H1 (cell line): Measurements from ENCODE around the gene ELMO1. TPM values are rescaled to one million over a fixed set of nuclear protein-coding genes. Genes with fewer than 3 reads are reported as not detected.

Experiments used
- CTCF ChIA-PET: fragments of 300-600 bp; sonication (Branson Sonifier 250); formaldehyde crosslinking; loops from one replicate; lab custom pipeline; 2021; ENCODE audit not compliant: partially characterized antibody; lab: Charles Lee
- POLR2A ChIA-PET: fragments of 300-600 bp; sonication (Branson Sonifier 250); formaldehyde crosslinking; loops from one replicate; lab custom pipeline; 2021; ENCODE audit warnings: inconsistent platforms; ENCODE audit not compliant: partially characterized antibody; lab: Charles Lee
- DNase-seq, 2 experiments: peaks; one replicate each; pipeline versions ENCODE4 v3.0.0 to v3.0.0-alpha.2; 2010 to 2022; ENCODE audit warnings: low spot score in 2 of 2, low read depth in 1 of 2, mixed read lengths in 1 of 2
- FAIRE-seq: peaks from 2 replicates; lab custom pipeline; 2011; peaks lifted over from hg19 to GRCh38; lab: Jason Lieb, UNC
- H2AFZ ChIP-seq: 2 replicates; pipeline ENCODE4 v1.8.1; 2012; ENCODE audit warnings: low read length, inconsistent platforms
- H2AK5ac ChIP-seq: 2 replicates; pipeline ENCODE4 v1.6.1; 2013; ENCODE audit warnings: low read depth, low read length
- H2BK120ac ChIP-seq: replicated peaks from 2 replicates; pipeline ENCODE3; 2013; ENCODE audit warnings: low read depth, low read length, inconsistent platforms
- H2BK12ac ChIP-seq: 2 replicates; pipeline ENCODE4 v1.6.1; 2013; ENCODE audit warnings: low read depth, low read length
- H2BK15ac ChIP-seq: 2 replicates; pipeline ENCODE4 v1.6.1; 2013; ENCODE audit warnings: low read length
- H2BK20ac ChIP-seq: 2 replicates; pipeline ENCODE4 v1.6.1; 2013; ENCODE audit warnings: low read length
- H2BK5ac ChIP-seq: 2 replicates; pipeline ENCODE4 v1.6.1; 2013; ENCODE audit warnings: low read depth, low read length
- H3K14ac ChIP-seq: 2 replicates; pipeline ENCODE4 v1.6.1; 2013; ENCODE audit warnings: inconsistent platforms; ENCODE audit not compliant: insufficient read length
- H3K18ac ChIP-seq: 2 replicates; pipeline ENCODE4 v1.6.1; 2013; ENCODE audit warnings: low read length; ENCODE audit errors: extremely low read depth
- H3K23ac ChIP-seq: 2 replicates; pipeline ENCODE4 v1.6.1; 2013; ENCODE audit warnings: inconsistent platforms; ENCODE audit not compliant: insufficient read length
- H3K23me2 ChIP-seq: 2 replicates; pipeline ENCODE4 v1.6.1; 2013; ENCODE audit warnings: low read depth, low read length
- H3K27ac ChIP-seq: 2 replicates; pipeline ENCODE4 v1.6.1; 2011; ENCODE audit warnings: low read depth, low read length, inconsistent platforms
- H3K27me3 ChIP-seq, 4 experiments: replicated peaks in 1 of 4; 1 replicate in 1 of 4; 2 replicates in 3 of 4; pipeline versions ENCODE4 v1.6.1 to v1.8.1; 2011 to 2013; ENCODE audit warnings: low read length in 3 of 4, mild to moderate bottlenecking in 3 of 4, inconsistent platforms in 2 of 4, mixed read lengths in 2 of 4, moderate library complexity in 1 of 4; ENCODE audit not compliant: control insufficient read depth in 3 of 4, insufficient read depth in 3 of 4; ENCODE audit errors: extremely low read depth in 1 of 4
- H3K36me3 ChIP-seq, 4 experiments: 2 replicates each; pipeline versions ENCODE4 v1.6.1 to v1.8.1; 2011 to 2013; ENCODE audit warnings: mild to moderate bottlenecking in 4 of 4, low read length in 3 of 4, moderate library complexity in 2 of 4, control low read depth in 1 of 4, inconsistent platforms in 1 of 4; ENCODE audit not compliant: insufficient read depth in 4 of 4, control insufficient read depth in 2 of 4
- H3K4ac ChIP-seq: replicated peaks from 2 replicates; pipeline ENCODE3; 2013; ENCODE audit warnings: low read length, low read depth, mixed read lengths, inconsistent platforms; ENCODE audit not compliant: insufficient read length
- H3K4me1 ChIP-seq, 4 experiments: replicated peaks in 1 of 4; 1 replicate in 1 of 4; 2 replicates in 3 of 4; pipeline versions ENCODE4 v1.6.1 to v1.8.1; 2011 to 2013; ENCODE audit warnings: low read length in 3 of 4, inconsistent platforms in 2 of 4, mixed read lengths in 1 of 4; ENCODE audit not compliant: insufficient read depth in 4 of 4, control insufficient read depth in 3 of 4
- H3K4me2 ChIP-seq, 2 experiments: 2 replicates each; pipeline versions ENCODE4 v1.6.1 to v1.8.1; 2011 to 2013; ENCODE audit warnings: low read depth in 2 of 2, low read length in 2 of 2, control low read depth in 1 of 2, inconsistent platforms in 1 of 2, mild to moderate bottlenecking in 1 of 2; ENCODE audit not compliant: insufficient read depth in 1 of 2
- H3K4me3 ChIP-seq, 4 experiments: fragments of 200-600, 300-600 bp in 1 of 4; sonication (generic), shearing (Covaris generic), sonication (Bioruptor Twin) in 1 of 4; 2 replicates each; pipeline versions ENCODE4 v1.5.1 to v1.8.1; 2011 to 2016; ENCODE audit warnings: low read length in 4 of 4, low read depth in 3 of 4, control low read depth in 2 of 4, inconsistent platforms in 2 of 4, mild to moderate bottlenecking in 2 of 4, mixed read lengths in 1 of 4, moderate library complexity in 1 of 4; ENCODE audit not compliant: insufficient read depth in 2 of 4; ENCODE audit errors: extremely low read depth in 1 of 4
- H3K56ac ChIP-seq: replicated peaks from 2 replicates; pipeline ENCODE3; 2013; ENCODE audit warnings: low read depth, mild to moderate bottlenecking, mixed read lengths, low read length, inconsistent platforms; ENCODE audit not compliant: insufficient read length
- H3K79me1 ChIP-seq: 2 replicates; pipeline ENCODE4 v1.6.1; 2013; ENCODE audit warnings: low read depth, low read length, control low read depth
- H3K79me2 ChIP-seq, 2 experiments: 2 replicates each; pipeline versions ENCODE4 v1.6.1 to v1.8.1; 2012 to 2013; ENCODE audit warnings: low read length in 2 of 2, mild to moderate bottlenecking in 2 of 2, inconsistent platforms in 1 of 2; ENCODE audit not compliant: insufficient read depth in 2 of 2, control insufficient read depth in 1 of 2
- H3K9ac ChIP-seq, 4 experiments: replicated peaks in 1 of 4; 1 replicate in 1 of 4; 2 replicates in 3 of 4; pipeline versions ENCODE4 v1.6.1 to v1.8.1; 2011 to 2013; ENCODE audit warnings: low read depth in 3 of 4, low read length in 3 of 4, control low read depth in 2 of 4, mild to moderate bottlenecking in 2 of 4, moderate library complexity in 2 of 4, inconsistent platforms in 1 of 4; ENCODE audit errors: extremely low read depth in 1 of 4
- H3K9me3 ChIP-seq, 2 experiments: 2 replicates each; pipeline versions ENCODE4 v1.6.1 to v1.8.1; 2012 to 2013; ENCODE audit warnings: mild to moderate bottlenecking in 2 of 2, moderate library complexity in 2 of 2, control low read depth in 1 of 2, inconsistent platforms in 1 of 2, low read depth in 1 of 2, low read length in 1 of 2, mixed read lengths in 1 of 2; ENCODE audit not compliant: insufficient read depth in 2 of 2
- H4K20me1 ChIP-seq, 2 experiments: replicated peaks in 1 of 2; 2 replicates each; pipeline versions ENCODE3 to v1.8.1; 2011 to 2013; ENCODE audit warnings: inconsistent platforms in 2 of 2, low read length in 2 of 2, mild to moderate bottlenecking in 1 of 2; ENCODE audit not compliant: insufficient read depth in 2 of 2, control insufficient read depth in 1 of 2
- H4K5ac ChIP-seq: 2 replicates; pipeline ENCODE4 v1.6.1; 2013; ENCODE audit warnings: low read length, low read depth, mixed read lengths, inconsistent platforms; ENCODE audit not compliant: insufficient read length
- H4K8ac ChIP-seq: 2 replicates; pipeline ENCODE4 v1.8.0; 2013; ENCODE audit warnings: mild to moderate bottlenecking, moderate library complexity, low read length, inconsistent platforms; ENCODE audit not compliant: insufficient read depth; ENCODE audit errors: extremely low read depth
- H4K91ac ChIP-seq: replicated peaks from 2 replicates; pipeline ENCODE3; 2013; ENCODE audit warnings: low read length, mixed read lengths, inconsistent platforms; ENCODE audit not compliant: insufficient read length
- BRCA1 ChIP-seq: IDR thresholded peaks from 2 replicates; pipeline ENCODE4 v1.6.1; 2012; ENCODE audit warnings: low read depth, low read length, improper control_type of control experiment
- CEBPB ChIP-seq: IDR thresholded peaks from 2 replicates; pipeline ENCODE4 v1.6.1; 2012; ENCODE audit warnings: low read depth, low read length
- E2F6 ChIP-seq: IDR thresholded peaks from 2 replicates; pipeline ENCODE4 v1.6.1; 2012; ENCODE audit warnings: inconsistent platforms
- FOSL1 ChIP-seq: IDR thresholded peaks from 2 replicates; pipeline ENCODE4 v1.6.1; 2011; ENCODE audit warnings: mild to moderate bottlenecking, low read depth, low read length, moderate library complexity; ENCODE audit not compliant: insufficient read depth
- HDAC2 ChIP-seq, 2 experiments: fragments of 300-600 bp in 1 of 2; sonication (generic) in 1 of 2; IDR thresholded peaks; 2 replicates each; pipeline ENCODE4 v1.6.1; 2011 to 2012; ENCODE audit warnings: low read depth in 2 of 2, low read length in 2 of 2, mild to moderate bottlenecking in 2 of 2, moderate library complexity in 2 of 2, borderline replicate concordance in 1 of 2, inconsistent platforms in 1 of 2
- TEAD4 ChIP-seq: IDR thresholded peaks from 2 replicates; pipeline ENCODE4 v1.6.1; 2012; ENCODE audit warnings: low read depth, low read length, inconsistent platforms, mixed read lengths
- WGBS, 2 experiments: shearing (Covaris generic) in 1 of 2; methylation state at CpG; one replicate each; pipeline versions ENCODE4 v1.1.6 to v1.1.7; 2013 to 2015; ENCODE audit warnings: low lambda C conversion rate in 2 of 2, mixed read lengths in 2 of 2, inconsistent platforms in 1 of 2, low coverage in 1 of 2, missing lambda C conversion rate in 1 of 2; ENCODE audit not compliant: insufficient replicate concordance in 2 of 2, insufficient coverage in 1 of 2, insufficient read length in 1 of 2; ENCODE audit errors: extremely low coverage in 1 of 2, missing lambda C conversion rate in 1 of 2; 5-methylcytosine and 5-hydroxymethylcytosine counted together
- polyA plus RNA-seq, 7 experiments: library from polyadenylated mRNA; depleted of rRNA in 3 of 7; stranded (reverse) in 5 of 7; unstranded in 2 of 7; fragments of >200 nt in 5 of 7; fragments of 200-250 nt in 2 of 7; gene quantifications; 1 replicate in 5 of 7; 2 replicates in 1 of 7; 4 replicates in 1 of 7; pipeline versions ENCODE4 v1.2.1 to v1.2.3, GENCODE V29; 2011 to 2013; ENCODE audit warnings: missing spikeins in 2 of 7, mixed read lengths in 2 of 7
- total RNA-seq: library from RNA; stranded (reverse); fragmentation: NEBNext Ultra II Directional; extraction: Animal tissue kit (Norgen Biotek cat#: 25700); gene quantifications from 2 replicates; pipeline ENCODE4 v1.2.1, GENCODE V29; 2021

ELMO1 gene
- total and polyA plus RNA-seq, 2 of the 8 experiments (the other 6 are each of a cell fraction or from before 2014, with no cell fraction given) = 18.4 to 21.0 TPM

DNA sequence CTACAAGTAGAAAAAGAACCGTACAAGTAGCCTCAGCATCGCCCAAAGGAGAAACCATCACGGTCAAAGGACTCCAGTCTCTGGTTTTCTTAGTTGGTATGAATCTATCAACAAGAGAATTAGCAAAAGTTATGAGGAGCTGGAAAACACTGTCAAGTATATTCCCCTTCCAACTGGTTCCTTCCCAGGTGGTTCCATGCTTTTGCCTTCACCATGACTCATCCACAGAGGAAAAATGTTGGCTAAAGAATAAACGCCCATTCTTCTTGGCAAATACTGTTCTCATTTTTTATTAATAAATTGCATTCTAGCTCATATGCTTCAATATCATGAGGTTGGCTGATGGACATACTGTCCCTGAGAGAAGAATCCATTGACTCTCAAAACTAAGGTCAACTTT lies 6.4 kb downstream of the ELMO1 start:
- Histone ChIP-seq H4K20me1 (no peaks in the 10 kb centered on the region), H2BK15ac (no peak overlapping the region), H3K23me2 (peaks cover under 1% of the 10 kb centered on the region; the same call in 1 of the 2 replicates), H3K79me1 (no peaks in the 10 kb centered on the region), H4K8ac (no peak overlapping the region), H3K4me2 (no peak overlapping the region), H3K14ac (no peak overlapping the region), H3K4me1 (peaks cover 0 to 11% (median 4%) of the 10 kb centered on the region in 4 experiments; a peak in 4 of 7 replicates), H3K36me3 (no peaks in the 10 kb centered on the region), H3K4me3 (no peak overlapping the region), H2BK20ac (no peak overlapping the region), H2AFZ (no peak overlapping the region), H3K27ac (no peak overlapping the region), H3K56ac (no peak overlapping the region), H2AK5ac (no peak overlapping the region), H3K79me2 (peaks cover 0 to 53% of the 10 kb centered on the region in 2 experiments; a peak in 2 of 4 replicates), H3K9ac (no peak overlapping the region), H4K91ac (no peak overlapping the region), H2BK12ac (no peak overlapping the region), H3K4ac (no peak overlapping the region), H4K5ac (no peak overlapping the region), H3K23ac (no peak overlapping the region), H3K9me3 (no peaks in the 10 kb centered on the region), H2BK5ac (no peak overlapping the region), H3K27me3 (no peaks in the 10 kb centered on the region), H3K18ac (no peak overlapping the region), H2BK120ac (no peak overlapping the region)
- FAIRE-seq (no peak), DNase-seq (no peak)
- WGBS, 2 experiments = 97% methylated on average over 4 of the region's 4 CpGs; no CpG with 5 or more reads in 1 of the 2 experiments
- no peak for TF ChIP-seq FOSL1
- TF ChIP-seq HDAC2 (IDR thresholded peaks at IDR 0.05; ENCODE audit: borderline replicate concordance in 1 of 2, low read depth in 2 of 2, low read length in 2 of 2) = no peak
- no peak for TF ChIP-seq CEBPB
- no peak for TF ChIP-seq BRCA1
- no peak for TF ChIP-seq E2F6
- TF ChIP-seq TEAD4 = no peak
- ChIA-PET POLR2A (interaction anchor here (1.4 kb wide), 1 partner anchor 18 kb away, joined by 3 read pairs; no protein-coding TSS in a partner anchor), CTCF (interaction anchor here (1.4 to 1.6 kb wide), 3 partner anchors 42 to 53 kb away, joined by 3 to 6 read pairs (median 4); no protein-coding TSS in a partner anchor)
